Mesenchymal stem cell (in vitro differentiated cells and primary cell): ENCODE data around the gene DPF3.

Experiments used
- DNase-seq: peaks from one replicate; pipeline ENCODE4 v3.0.0-alpha.2; 2013
- H2AFZ ChIP-seq: one replicate; pipeline ENCODE4 v1.6.1; 2013; ENCODE audit warnings: low read depth, mild to moderate bottlenecking, control low read depth, inconsistent platforms, low read length, moderate library complexity
- H2AK5ac ChIP-seq: 2 replicates; pipeline ENCODE4 v1.6.1; 2013; ENCODE audit warnings: low read length, moderate library complexity, mild to moderate bottlenecking, inconsistent platforms; ENCODE audit not compliant: severe bottlenecking
- H2BK120ac ChIP-seq: one replicate; pipeline ENCODE4 v1.6.1; 2013; ENCODE audit warnings: low read depth, mild to moderate bottlenecking, inconsistent platforms, low read length, moderate library complexity
- H2BK12ac ChIP-seq, 2 experiments: one replicate each; pipeline ENCODE4 v1.6.1; 2013; ENCODE audit warnings: inconsistent platforms in 2 of 2, low read length in 2 of 2, mild to moderate bottlenecking in 2 of 2, moderate library complexity in 2 of 2, control low read depth in 1 of 2
- H2BK15ac ChIP-seq: one replicate; pipeline ENCODE4 v1.6.1; 2013; ENCODE audit warnings: mild to moderate bottlenecking, low read depth, inconsistent platforms; ENCODE audit not compliant: poor library complexity, severe bottlenecking
- H2BK5ac ChIP-seq: 2 replicates; pipeline ENCODE4 v1.6.1; 2013; ENCODE audit warnings: low read depth, mild to moderate bottlenecking, low read length, control low read depth, inconsistent platforms; ENCODE audit not compliant: poor library complexity, severe bottlenecking
- H3K14ac ChIP-seq, 2 experiments: one replicate each; pipeline ENCODE4 v1.6.1; 2013; ENCODE audit warnings: inconsistent platforms in 2 of 2, low read length in 2 of 2, control low read depth in 1 of 2, mild to moderate bottlenecking in 1 of 2, moderate library complexity in 1 of 2
- H3K18ac ChIP-seq, 2 experiments: one replicate each; pipeline ENCODE4 v1.6.1; 2013; ENCODE audit warnings: inconsistent platforms in 2 of 2, low read length in 2 of 2, control low read depth in 1 of 2, low read depth in 1 of 2, mild to moderate bottlenecking in 1 of 2
- H3K23ac ChIP-seq, 2 experiments: one replicate each; pipeline ENCODE4 v1.6.1; 2013; ENCODE audit warnings: inconsistent platforms in 2 of 2, low read length in 2 of 2, mild to moderate bottlenecking in 2 of 2, moderate library complexity in 2 of 2, control low read depth in 1 of 2
- H3K27ac ChIP-seq: 2 replicates; pipeline ENCODE4 v1.5.1; 2013; ENCODE audit warnings: mild to moderate bottlenecking, moderate library complexity, low read length, control low read depth, inconsistent platforms; ENCODE audit not compliant: poor library complexity, severe bottlenecking
- H3K27me3 ChIP-seq, 2 experiments: 2 replicates each; pipeline versions ENCODE4 v1.6.1 to v1.7.0; 2013; ENCODE audit warnings: low read length in 2 of 2, mild to moderate bottlenecking in 2 of 2, moderate library complexity in 2 of 2, control low read depth in 1 of 2, inconsistent platforms in 1 of 2; ENCODE audit not compliant: control insufficient read depth in 1 of 2, insufficient read depth in 1 of 2
- H3K36me3 ChIP-seq, 2 experiments: 2 replicates each; pipeline versions ENCODE4 v1.6.1 to v1.7.0; 2013; ENCODE audit warnings: low read length in 2 of 2, control low read depth in 1 of 2, inconsistent platforms in 1 of 2, low read depth in 1 of 2, mild to moderate bottlenecking in 1 of 2; ENCODE audit not compliant: insufficient read depth in 2 of 2, control insufficient read depth in 1 of 2
- H3K4ac ChIP-seq, 2 experiments: one replicate each; pipeline ENCODE4 v1.6.1; 2013; ENCODE audit warnings: inconsistent platforms in 2 of 2, low read length in 2 of 2, mild to moderate bottlenecking in 2 of 2, moderate library complexity in 2 of 2, control low read depth in 1 of 2, low read depth in 1 of 2
- H3K4me1 ChIP-seq: 2 replicates; pipeline ENCODE4 v1.6.1; 2013; ENCODE audit warnings: low read depth, low read length, control low read depth; ENCODE audit not compliant: control insufficient read depth, insufficient read depth
- H3K4me2 ChIP-seq: 2 replicates; pipeline ENCODE4 v1.6.1; 2013; ENCODE audit warnings: low read length, mild to moderate bottlenecking, inconsistent platforms; ENCODE audit not compliant: poor library complexity, severe bottlenecking
- H3K4me3 ChIP-seq, 2 experiments: 2 replicates each; pipeline versions ENCODE4 v1.5.1 to v1.7.0; 2013; ENCODE audit warnings: low read length in 2 of 2, mild to moderate bottlenecking in 2 of 2, control low read depth in 1 of 2, low read depth in 1 of 2; ENCODE audit not compliant: insufficient read depth in 1 of 2
- H3K79me1 ChIP-seq: replicated peaks from 2 replicates; pipeline ENCODE4 v1.6.1; 2013; ENCODE audit warnings: mild to moderate bottlenecking, control low read depth, low read length, inconsistent platforms; ENCODE audit not compliant: poor library complexity, severe bottlenecking
- H3K9ac ChIP-seq: 2 replicates; pipeline ENCODE4 v1.7.0; 2013; ENCODE audit warnings: mild to moderate bottlenecking, low read length, moderate library complexity
- H3K9me3 ChIP-seq: 2 replicates; pipeline ENCODE4 v1.7.0; 2013; ENCODE audit warnings: mild to moderate bottlenecking, low read length; ENCODE audit not compliant: control insufficient read depth
- H4K8ac ChIP-seq: one replicate; pipeline ENCODE4 v1.6.1; 2013; ENCODE audit warnings: inconsistent platforms, mild to moderate bottlenecking, low read length, moderate library complexity
- H4K91ac ChIP-seq: one replicate; pipeline ENCODE4 v1.6.1; 2013; ENCODE audit warnings: mild to moderate bottlenecking, low read length, inconsistent platforms
- WGBS: methylation state at CpG from one replicate; pipeline ENCODE4 v1.1.7; 2013; ENCODE audit warnings: mixed read lengths; 5-methylcytosine and 5-hydroxymethylcytosine counted together

The DPF3 gene

GRCh38 chr14:72700338-72701236 lies 193.3 kb downstream of the DPF3 start:
- 90% methylated on average over 10 of the region's 12 CpGs for WGBS
- H3K4me3 ChIP-seq: peak overlapping the region in 1 of 2 experiments; percentile 43
- H3K9me3 ChIP-seq: no peaks in the 10 kb centered on the region

GRCh38 chr14:72699852-72700257 lies 194.0 kb downstream of the DPF3 start:
- peak overlapping the region; percentile 58 for H2BK120ac ChIP-seq
- no peak overlapping the region for H2AFZ ChIP-seq
- 32% methylated on average over 3 of the region's 3 CpGs for WGBS
- no peak overlapping the region for H3K4ac ChIP-seq
- H3K23ac ChIP-seq: no peak overlapping the region
- H3K79me1 ChIP-seq: peaks cover 8% of the 10 kb centered on the region
- no peak overlapping the region for H4K91ac ChIP-seq
- H3K27ac ChIP-seq: no peak overlapping the region
- DNase-seq: peak; percentile 70
- H2BK15ac ChIP-seq: no peak overlapping the region
- no peaks in the 10 kb centered on the region for H3K27me3 ChIP-seq
- H3K4me3 ChIP-seq: peak overlapping the region in 1 of 2 experiments; percentile 43
- no peak overlapping the region for H3K14ac ChIP-seq
- H3K4me2 ChIP-seq: no peak overlapping the region
- no peak overlapping the region for H2BK5ac ChIP-seq
- H3K9me3 ChIP-seq: peaks cover 1% of the 10 kb centered on the region
- H3K36me3 ChIP-seq: peaks cover 0 to 29% of the 10 kb centered on the region in 2 experiments
- H4K8ac ChIP-seq: peak overlapping the region; percentile 66
- H3K4me1 ChIP-seq: peaks cover 1% of the 10 kb centered on the region
- peak overlapping the region in 1 of 2 experiments; percentile 23 for H3K18ac ChIP-seq
- no peak overlapping the region for H2BK12ac ChIP-seq
- peak overlapping the region; percentile 83 for H3K9ac ChIP-seq
- no peak overlapping the region for H2AK5ac ChIP-seq

More at GRCh38 chr14:72700338-72701236, 193.3 kb downstream of the DPF3 start:
- H3K79me1 ChIP-seq: peaks cover 14% of the 10 kb centered on the region
- no peak overlapping the region for H2AFZ ChIP-seq
- peak overlapping the region in 1 of 2 experiments; percentile 23 for H3K18ac ChIP-seq
- peak overlapping the region in 1 of 2 experiments; percentile 0 for H3K4ac ChIP-seq
- H2AK5ac ChIP-seq: no peak overlapping the region
- H2BK5ac ChIP-seq: no peak overlapping the region
- no peak overlapping the region for H4K8ac ChIP-seq
- peaks cover 1% of the 10 kb centered on the region for H3K4me1 ChIP-seq
- peak overlapping the region; percentile 83 for H3K9ac ChIP-seq
- H3K14ac ChIP-seq: peak overlapping the region in 1 of 2 experiments; percentile 35
- H2BK120ac ChIP-seq: peak overlapping the region; percentile 58
- peak overlapping the region; percentile 6 to 59 for H2BK12ac ChIP-seq
- peaks cover 0 to 32% of the 10 kb centered on the region in 2 experiments for H3K36me3 ChIP-seq
- no peak overlapping the region for H3K4me2 ChIP-seq
- no peak overlapping the region for H3K27ac ChIP-seq
- no peaks in the 10 kb centered on the region for H3K27me3 ChIP-seq
- H2BK15ac ChIP-seq: no peak overlapping the region
- no peak for DNase-seq
- H4K91ac ChIP-seq: no peak overlapping the region
- H3K23ac ChIP-seq: no peak overlapping the region

- H3K4ac ChIP-seq: no peak overlapping the region
- no peak overlapping the region for H3K23ac ChIP-seq
- H3K36me3 ChIP-seq: peaks cover 0 to 29% of the 10 kb centered on the region in 2 experiments
- peak overlapping the region; percentile 83 for H3K9ac ChIP-seq
- H3K9me3 ChIP-seq: peaks cover 4% of the 10 kb centered on the region
- DNase-seq: no peak
- H2AK5ac ChIP-seq: no peak overlapping the region
- no peak overlapping the region for H2BK15ac ChIP-seq
- H2AFZ ChIP-seq: no peak overlapping the region
- H4K91ac ChIP-seq: no peak overlapping the region
- no peak overlapping the region for H2BK12ac ChIP-seq
- no peak overlapping the region for H3K14ac ChIP-seq
- no peak overlapping the region for H3K27ac ChIP-seq
- peaks cover 1% of the 10 kb centered on the region for H3K4me1 ChIP-seq
- no peak overlapping the region for H2BK5ac ChIP-seq
- H3K79me1 ChIP-seq: peaks cover 8% of the 10 kb centered on the region
- H3K18ac ChIP-seq: no peak overlapping the region
- H3K27me3 ChIP-seq: no peaks in the 10 kb centered on the region
- 68% methylated on average over 4 of the region's 4 CpGs for WGBS
- no peak overlapping the region for H3K4me3 ChIP-seq
- H4K8ac ChIP-seq: peak overlapping the region; percentile 75
- H3K4me2 ChIP-seq: no peak overlapping the region
- H2BK120ac ChIP-seq: no peak overlapping the region
These were observed 194.5 kb downstream of the DPF3 start for GRCh38 chr14:72699443-72699842.

GRCh38 chr14:72692696-72693095 lies 201.2 kb downstream of the DPF3 start:
- H3K4me3 ChIP-seq: no peak overlapping the region
- DNase-seq: no peak
- H2AK5ac ChIP-seq: no peak overlapping the region
- H3K27ac ChIP-seq: no peak overlapping the region
- no peak overlapping the region for H3K4me2 ChIP-seq
- peaks cover 8% of the 10 kb centered on the region for H3K9me3 ChIP-seq
- H3K9ac ChIP-seq: no peak overlapping the region
- H2BK15ac ChIP-seq: no peak overlapping the region
- peaks cover 8% of the 10 kb centered on the region for H3K79me1 ChIP-seq
- H3K14ac ChIP-seq: no peak overlapping the region
- H3K36me3 ChIP-seq: peaks cover 14 to 49% of the 10 kb centered on the region in 2 experiments
- no peak overlapping the region for H2BK5ac ChIP-seq
- no peaks in the 10 kb centered on the region for H3K27me3 ChIP-seq
- H3K23ac ChIP-seq: no peak overlapping the region
- no peak overlapping the region for H3K18ac ChIP-seq
- no peak overlapping the region for H2AFZ ChIP-seq
- no peak overlapping the region for H4K91ac ChIP-seq
- peaks cover 2% of the 10 kb centered on the region for H3K4me1 ChIP-seq
- H3K4ac ChIP-seq: no peak overlapping the region
- 57% methylated on average over 1 of the region's 3 CpGs for WGBS
- H2BK12ac ChIP-seq: no peak overlapping the region
- no peak overlapping the region for H4K8ac ChIP-seq
- H2BK120ac ChIP-seq: no peak overlapping the region
